PC-3 (cell line): Measurements from ENCODE around the gene PLPP6. TPM values are rescaled to one million over a fixed set of nuclear protein-coding genes. Genes with fewer than 3 reads are reported as not detected.
A peak's percentile ranks its signal among the peaks of the same experiment; 100 is the strongest.

ENCODE experiments used
- ATAC-seq: fragments of 200-7000 bp; cut with Tn5 transposase; 2 replicates; pipeline ENCODE4 v1.9.1; 2020; ENCODE audit warnings: mild to moderate bottlenecking, moderate library complexity
- BruUV-seq: library from RNA; stranded (reverse); fragments of 400-500 nt; replicated peaks from 2 replicates; lab custom pipeline; 2021; lab: Mats Ljungman, UMichigan
- CTCF ChIA-PET: fragments of 300-600 bp; sonication (Branson Sonifier 250); formaldehyde crosslinking; loops from one replicate; lab custom pipeline; 2022; ENCODE audit warnings: antibody characterized with exemption; lab: Charles Lee
- POLR2A ChIA-PET: fragments of 300-600 bp; sonication (Branson Sonifier 250); formaldehyde crosslinking; loops from one replicate; lab custom pipeline; 2022; ENCODE audit warnings: antibody characterized with exemption; ENCODE audit not compliant: unreplicated experiment; lab: Charles Lee
- DNase-seq: peaks from one replicate; pipeline ENCODE4 v3.0.0-alpha.2; 2015
- H2AFZ ChIP-seq: fragments of 300-600 bp; sonication (generic); 2 replicates; pipeline ENCODE4 v1.6.0; 2016; ENCODE audit warnings: antibody characterized with exemption, low read length
- H3F3A ChIP-seq: fragments of 300-600 bp; sonication (generic); one replicate; pipeline ENCODE4 v1.6.0; 2017; ENCODE audit warnings: antibody characterized with exemption, low read length, control low read depth, mild to moderate bottlenecking; ENCODE audit not compliant: unreplicated experiment
- H3K27ac ChIP-seq: fragments of 300-600 bp; sonication (generic); 2 replicates; pipeline ENCODE4 v1.5.1; 2016; ENCODE audit warnings: mild to moderate bottlenecking, low read length
- H3K27me3 ChIP-seq: fragments of 300-600 bp; sonication (generic); 2 replicates; pipeline ENCODE4 v1.6.1; 2016; ENCODE audit warnings: low read length, mixed read lengths
- H3K36me3 ChIP-seq: fragments of 300-600 bp; sonication (generic); 2 replicates; pipeline ENCODE4 v1.6.1; 2016; ENCODE audit warnings: low read depth, mixed run types, low read length, mixed read lengths
- H3K4me1 ChIP-seq: fragments of 300-600 bp; sonication (generic); 2 replicates; pipeline ENCODE4 v1.5.1; 2016; ENCODE audit warnings: low read length; ENCODE audit not compliant: insufficient read depth
- H3K4me2 ChIP-seq: fragments of 300-600 bp; sonication (generic); 2 replicates; pipeline ENCODE4 v1.6.0; 2016; ENCODE audit warnings: low read length
- H3K4me3 ChIP-seq: fragments of 300-600 bp; sonication (generic); 2 replicates; pipeline ENCODE4 v1.5.1; 2016; ENCODE audit warnings: mild to moderate bottlenecking, low read length, mixed read lengths
- H3K79me2 ChIP-seq: fragments of 300-600 bp; sonication (generic); 2 replicates; pipeline ENCODE4 v1.6.1; 2017; ENCODE audit warnings: low read length, mixed read lengths
- H3K9ac ChIP-seq: fragments of 300-600 bp; sonication (generic); 2 replicates; pipeline ENCODE4 v1.6.0; 2016; ENCODE audit warnings: mild to moderate bottlenecking, low read length
- H3K9me2 ChIP-seq: fragments of 300-600 bp; sonication (generic); replicated peaks from 2 replicates; pipeline ENCODE4 v1.6.1; 2016; ENCODE audit warnings: mixed run types, low read length, mixed read lengths
- H3K9me3 ChIP-seq: fragments of 300-600 bp; sonication (generic); 2 replicates; pipeline ENCODE4 v1.6.1; 2016; ENCODE audit warnings: low read length, mixed read lengths
- H4K20me1 ChIP-seq: fragments of 300-600 bp; sonication (generic); 2 replicates; pipeline ENCODE4 v1.6.1; 2016; ENCODE audit warnings: low read length, mixed read lengths
- CTCF ChIP-seq: fragments of 300-600 bp; sonication (generic); conservative IDR thresholded peaks from 2 replicates; pipeline ENCODE4 v1.5.1; 2017; ENCODE audit warnings: antibody characterized with exemption, low read depth, mild to moderate bottlenecking, low read length
- EZH2 ChIP-seq: fragments of 300-600 bp; sonication (generic); IDR thresholded peaks from one replicate; pipeline ENCODE4 v1.6.1; 2017; ENCODE audit warnings: antibody characterized with exemption, mild to moderate bottlenecking, low read length; ENCODE audit not compliant: unreplicated experiment
- EZH2phosphoT487 ChIP-seq: fragments of 300-600 bp; sonication (generic); IDR thresholded peaks from 2 replicates; pipeline ENCODE4 v1.6.1; 2018; ENCODE audit warnings: mild to moderate bottlenecking, antibody characterized with exemption, low read length, borderline replicate concordance
- intact Hi-C: fragments of 100-400 bp; cut with micrococcal nuclease; formaldehyde crosslinking; loops from 2 replicates; pipeline ENCODE4 v1.9.0; 2023
- total RNA-seq: library from RNA; depleted of rRNA; stranded (reverse); fragments of >200 nt; gene quantifications from 2 replicates; pipeline ENCODE4 v1.2.3, GENCODE V29; 2014

The PLPP6 gene
- total RNA-seq, 1 experiment from 2014 or later, result 3.6 TPM

- ChIA-PET CTCF (no interaction called here), POLR2A (no interaction called here)
- H3K27ac ChIP-seq, result no peak overlapping the region
- peaks cover 37% of the 10 kb centered on the region for H3K79me2 ChIP-seq
- H3K4me3 ChIP-seq, result peak overlapping the region; percentile 89
- H3K4me2 ChIP-seq, result peak overlapping the region; percentile 90
- H3K9me3 ChIP-seq, result no peaks in the 10 kb centered on the region
- H3K9me2 ChIP-seq, result no peaks in the 10 kb centered on the region
- no peak for ATAC-seq
- DNase-seq, result no peak
- intact Hi-C loops, result no loop called here
- no peak overlapping the region for H2AFZ ChIP-seq
- H3F3A ChIP-seq, result no peaks in the 10 kb centered on the region
- no peak for TF ChIP-seq CTCF
- TF ChIP-seq EZH2, result no peak
- no peak for TF ChIP-seq EZH2phosphoT487
- no TSS peak for BruUV-seq
- H3K27me3 ChIP-seq, result no peaks in the 10 kb centered on the region
- peaks cover 21% of the 10 kb centered on the region for H3K4me1 ChIP-seq
- no peaks in the 10 kb centered on the region for H3K36me3 ChIP-seq
- no peaks in the 10 kb centered on the region for H4K20me1 ChIP-seq
- H3K9ac ChIP-seq, result peak overlapping the region; percentile 87; the same call in 1 of the 2 replicates
Observed at GRCh38 chr9:4680750-4681149, 18.7 kb downstream of the PLPP6 start.

DNA sequence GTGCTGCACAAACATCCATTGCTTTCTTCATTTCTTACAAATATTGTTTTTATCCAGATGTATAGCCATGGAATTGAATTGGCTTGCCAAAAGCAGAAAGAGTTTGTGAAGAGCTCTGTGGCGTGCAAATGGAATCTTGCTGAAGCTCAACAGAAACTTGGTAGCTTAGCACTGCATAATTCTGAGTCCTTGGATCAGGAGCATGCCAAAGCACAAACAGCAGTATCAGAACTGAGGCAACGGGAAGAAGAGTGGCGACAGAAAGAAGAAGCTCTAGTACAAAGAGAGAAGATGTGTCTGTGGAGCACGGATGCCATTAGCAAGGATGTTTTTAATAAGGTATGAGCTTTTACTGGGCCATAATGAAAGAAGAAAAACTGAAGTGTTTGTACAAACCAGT lies 22.7 kb downstream of the PLPP6 start:
- Histone ChIP-seq H3K4me3 (no peak overlapping the region), H3F3A (no peaks in the 10 kb centered on the region), H3K9me3 (no peaks in the 10 kb centered on the region), H3K79me2 (peaks cover 34% of the 10 kb centered on the region), H2AFZ (no peak overlapping the region), H3K27me3 (no peaks in the 10 kb centered on the region), H3K27ac (no peak overlapping the region), H3K9ac (no peak overlapping the region), H4K20me1 (no peaks in the 10 kb centered on the region), H3K4me2 (no peak overlapping the region), H3K36me3 (no peaks in the 10 kb centered on the region), H3K9me2 (no peaks in the 10 kb centered on the region), H3K4me1 (peaks cover 10% of the 10 kb centered on the region; the same call in 1 of the 2 replicates)
- ATAC-seq (no peak), DNase-seq (no peak)
- CTCF ChIA-PET, result no interaction called here
- TF ChIP-seq EZH2phosphoT487 (no peak), CTCF (no peak), EZH2 (no peak)
- BruUV-seq, result no TSS peak
- POLR2A ChIA-PET, result no interaction called here
- intact Hi-C loops, result no loop called here

GRCh38 chr9:4686112-4686511 lies 24.0 kb downstream of the PLPP6 start:
- Histone ChIP-seq H3K9ac (no peak overlapping the region), H3K27ac (no peak overlapping the region), H2AFZ (no peak overlapping the region), H3K4me2 (no peak overlapping the region), H4K20me1 (no peaks in the 10 kb centered on the region), H3K79me2 (peaks cover 21% of the 10 kb centered on the region), H3K27me3 (no peaks in the 10 kb centered on the region), H3K4me1 (peaks cover 4% of the 10 kb centered on the region; the same call in 1 of the 2 replicates), H3K36me3 (no peaks in the 10 kb centered on the region), H3K9me3 (no peaks in the 10 kb centered on the region), H3K9me2 (no peaks in the 10 kb centered on the region), H3K4me3 (no peak overlapping the region), H3F3A (no peaks in the 10 kb centered on the region)
- POLR2A ChIA-PET, result no interaction called here
- intact Hi-C loops, result no loop called here
- DNase-seq, result no peak
- CTCF ChIA-PET, result no interaction called here
- no peak for ATAC-seq
- no peak for TF ChIP-seq CTCF
- no peak for TF ChIP-seq EZH2
- BruUV-seq, result no TSS peak
